HFF-Myc (cell line): ENCODE measurements around the gene PRKN.

Experiments used
- DNase-seq: peaks from one replicate; pipeline ENCODE4 v3.0.0-alpha.2; 2011; ENCODE audit warnings: low read depth; ENCODE audit errors: extremely low read depth
- H3K4me3 ChIP-seq: replicated peaks from 2 replicates; pipeline ENCODE4 v1.5.1; 2011; ENCODE audit warnings: low read depth, mild to moderate bottlenecking, control low read depth, low read length
- TF ChIP-seq, protein P1 (sequence below): IDR thresholded peaks from 2 replicates; pipeline ENCODE4 v1.5.1; 2012; ENCODE audit warnings: mild to moderate bottlenecking, low read depth, low read length, control low read depth; ENCODE audit errors: missing control alignments

The PRKN gene

DNA sequence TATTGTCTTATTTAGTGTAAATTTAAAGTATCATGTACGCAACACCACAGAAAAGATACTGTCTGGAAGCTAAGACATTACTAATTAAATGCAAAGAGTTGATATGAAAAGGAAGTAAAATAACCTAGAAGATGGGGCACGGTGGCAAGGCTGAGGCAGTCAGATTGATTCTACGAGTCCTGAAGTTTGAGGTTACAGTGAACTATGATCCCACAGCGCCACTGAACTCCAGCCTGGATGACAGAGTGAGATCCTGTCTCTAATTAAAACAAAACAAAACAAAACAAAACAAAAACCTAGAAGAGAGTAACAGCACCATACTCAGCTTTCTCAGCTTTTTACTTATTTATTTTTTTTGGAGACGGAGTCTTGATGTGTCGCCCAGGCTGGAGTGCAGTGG, 199.0 kb downstream of the PRKN start:
- no peak overlapping the region for H3K4me3 ChIP-seq
- TF ChIP-seq, protein P1, sequence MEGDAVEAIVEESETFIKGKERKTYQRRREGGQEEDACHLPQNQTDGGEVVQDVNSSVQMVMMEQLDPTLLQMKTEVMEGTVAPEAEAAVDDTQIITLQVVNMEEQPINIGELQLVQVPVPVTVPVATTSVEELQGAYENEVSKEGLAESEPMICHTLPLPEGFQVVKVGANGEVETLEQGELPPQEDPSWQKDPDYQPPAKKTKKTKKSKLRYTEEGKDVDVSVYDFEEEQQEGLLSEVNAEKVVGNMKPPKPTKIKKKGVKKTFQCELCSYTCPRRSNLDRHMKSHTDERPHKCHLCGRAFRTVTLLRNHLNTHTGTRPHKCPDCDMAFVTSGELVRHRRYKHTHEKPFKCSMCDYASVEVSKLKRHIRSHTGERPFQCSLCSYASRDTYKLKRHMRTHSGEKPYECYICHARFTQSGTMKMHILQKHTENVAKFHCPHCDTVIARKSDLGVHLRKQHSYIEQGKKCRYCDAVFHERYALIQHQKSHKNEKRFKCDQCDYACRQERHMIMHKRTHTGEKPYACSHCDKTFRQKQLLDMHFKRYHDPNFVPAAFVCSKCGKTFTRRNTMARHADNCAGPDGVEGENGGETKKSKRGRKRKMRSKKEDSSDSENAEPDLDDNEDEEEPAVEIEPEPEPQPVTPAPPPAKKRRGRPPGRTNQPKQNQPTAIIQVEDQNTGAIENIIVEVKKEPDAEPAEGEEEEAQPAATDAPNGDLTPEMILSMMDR: no peak
- DNase-seq: no peak

DNA sequence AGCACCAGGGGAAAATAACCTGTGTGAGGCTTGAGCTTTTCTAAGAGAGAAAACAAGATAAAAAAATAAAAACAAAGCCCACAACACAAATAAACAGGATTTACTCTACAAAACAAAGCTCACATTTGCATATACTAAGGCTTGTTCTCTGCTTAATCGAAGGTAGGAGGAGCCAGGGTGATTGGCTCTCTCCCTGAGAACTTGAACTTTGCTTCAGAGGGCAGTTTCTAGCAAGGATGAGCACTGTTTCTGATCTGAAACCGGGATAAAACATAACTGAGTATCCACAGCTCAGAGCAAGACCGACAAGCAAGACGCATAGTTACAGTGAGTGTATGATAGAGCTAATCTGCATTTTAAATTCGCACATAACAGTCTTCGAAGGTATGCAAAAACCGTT, 200.6 kb downstream of the PRKN start:
- no peak for DNase-seq
- H3K4me3 ChIP-seq: no peak overlapping the region
- TF ChIP-seq, protein P1: no peak

DNA sequence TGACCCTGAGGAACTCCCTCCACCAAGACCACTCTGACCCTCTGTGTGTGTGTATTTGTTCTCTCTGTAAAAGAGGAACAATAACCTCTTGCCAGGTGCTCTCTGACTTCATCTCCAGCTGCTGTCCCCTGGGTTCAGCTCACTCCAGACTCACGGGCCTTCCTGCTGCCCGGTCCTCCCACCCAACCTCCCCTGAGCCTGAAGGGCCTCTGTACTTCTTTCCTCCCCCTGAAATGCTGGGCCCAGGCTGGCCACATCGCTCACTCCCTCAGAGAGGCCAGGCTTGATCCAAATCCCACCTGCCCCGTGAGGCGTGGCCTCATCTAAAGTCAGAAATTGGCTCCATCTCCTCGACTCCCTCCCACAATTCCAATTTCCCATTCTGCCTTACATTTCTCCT, 202.4 kb downstream of the PRKN start:
- no peak overlapping the region for H3K4me3 ChIP-seq
- no peak for DNase-seq
- TF ChIP-seq, protein P1: no peak

DNA sequence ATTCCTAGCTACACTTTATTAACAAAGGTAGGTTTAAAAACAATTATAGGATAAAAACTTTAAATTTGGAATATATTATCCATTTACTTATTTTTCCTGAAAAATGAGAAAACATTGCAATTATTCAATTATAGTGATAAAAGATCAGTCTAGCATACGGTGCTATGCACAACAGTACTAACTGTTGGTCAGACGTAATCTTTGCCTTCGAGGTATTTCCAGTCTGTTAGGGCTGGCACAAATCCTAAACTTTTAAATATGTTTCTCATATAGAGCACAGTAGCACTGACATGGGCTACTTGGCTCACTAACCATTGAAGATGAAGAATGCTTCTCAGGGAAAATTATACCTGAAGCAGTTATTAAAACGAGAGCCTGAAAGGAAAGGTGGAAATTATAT, 214.8 kb downstream of the PRKN start:
- TF ChIP-seq, protein P1: no peak
- DNase-seq: no peak
- no peak overlapping the region for H3K4me3 ChIP-seq

DNA sequence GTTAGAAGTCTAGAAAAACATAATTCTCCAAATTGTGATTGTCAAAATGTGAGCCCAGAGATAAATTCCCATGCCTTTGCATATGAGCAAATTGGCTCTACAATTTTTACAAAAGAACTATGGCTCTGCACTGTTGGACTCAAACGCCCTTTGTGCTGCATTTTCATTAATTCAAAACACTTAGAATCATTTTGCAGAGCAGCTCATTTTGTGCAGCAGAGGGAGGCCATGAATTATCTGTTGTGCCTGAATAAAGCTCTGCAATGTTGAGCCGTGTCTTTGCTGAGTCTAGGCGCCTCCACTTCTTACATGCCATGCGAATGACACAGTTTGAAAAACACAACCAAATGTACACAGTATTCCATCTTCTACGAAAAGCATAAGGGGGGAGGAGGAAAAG, 230.2 kb downstream of the PRKN start:
- TF ChIP-seq, protein P1: no peak
- H3K4me3 ChIP-seq: no peak overlapping the region
- DNase-seq: no peak

DNA sequence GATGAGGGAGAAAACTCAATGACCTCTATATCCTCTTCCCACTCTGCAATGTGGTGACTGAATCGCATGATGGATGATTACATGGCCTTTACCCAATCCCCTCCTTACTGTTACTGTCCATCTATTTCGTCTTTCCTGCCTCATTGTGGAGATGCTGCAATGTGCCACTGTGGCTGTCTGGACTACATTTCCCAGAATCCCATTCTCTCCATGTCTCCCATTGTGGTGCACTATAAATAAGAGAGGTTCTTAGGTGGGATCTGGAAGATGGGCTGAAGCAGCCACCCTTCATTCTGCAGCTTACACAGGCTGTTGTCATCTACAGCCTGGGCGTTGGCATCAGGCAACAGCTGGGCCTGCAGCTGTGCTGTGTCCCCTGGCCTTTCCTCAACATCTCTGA, 233.6 kb downstream of the PRKN start:
- TF ChIP-seq, protein P1: no peak
- DNase-seq: no peak
- no peak overlapping the region for H3K4me3 ChIP-seq

DNA sequence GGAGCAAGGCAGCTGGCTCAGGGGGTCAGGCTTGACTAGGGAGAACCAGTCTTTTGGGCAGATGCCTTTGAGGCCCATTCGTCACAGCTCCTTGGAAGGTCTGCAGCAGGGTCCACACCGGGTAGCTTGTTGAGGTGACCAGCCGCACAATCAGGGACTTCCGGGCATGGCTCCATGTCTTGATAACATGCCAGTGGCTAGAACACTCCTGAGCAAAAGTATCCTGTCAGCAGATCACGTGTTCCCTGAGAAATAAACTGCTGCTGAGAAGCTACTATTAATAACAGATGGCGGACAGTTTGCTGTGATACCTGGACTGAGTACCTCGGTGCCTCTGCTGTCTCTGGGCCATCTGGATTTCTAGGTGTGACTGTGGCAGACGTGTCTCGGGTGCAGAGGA, 235.9 kb downstream of the PRKN start:
- TF ChIP-seq, protein P1: no peak
- no peak overlapping the region for H3K4me3 ChIP-seq
- no peak for DNase-seq
